AG08395 (cell line): ENCODE data around the gene DUSP11.
"Not testable (repeated sequence)": the region's sequence is repeated elsewhere in the genome, so short reads cannot be mapped to it uniquely, and the experiment has no call there.

ENCODE experiments used
- DNase-seq: peaks from one replicate; pipeline ENCODE4 v3.0.0; 2012; ENCODE audit warnings: mixed read lengths, low spot score

Gene DUSP11

DNA sequence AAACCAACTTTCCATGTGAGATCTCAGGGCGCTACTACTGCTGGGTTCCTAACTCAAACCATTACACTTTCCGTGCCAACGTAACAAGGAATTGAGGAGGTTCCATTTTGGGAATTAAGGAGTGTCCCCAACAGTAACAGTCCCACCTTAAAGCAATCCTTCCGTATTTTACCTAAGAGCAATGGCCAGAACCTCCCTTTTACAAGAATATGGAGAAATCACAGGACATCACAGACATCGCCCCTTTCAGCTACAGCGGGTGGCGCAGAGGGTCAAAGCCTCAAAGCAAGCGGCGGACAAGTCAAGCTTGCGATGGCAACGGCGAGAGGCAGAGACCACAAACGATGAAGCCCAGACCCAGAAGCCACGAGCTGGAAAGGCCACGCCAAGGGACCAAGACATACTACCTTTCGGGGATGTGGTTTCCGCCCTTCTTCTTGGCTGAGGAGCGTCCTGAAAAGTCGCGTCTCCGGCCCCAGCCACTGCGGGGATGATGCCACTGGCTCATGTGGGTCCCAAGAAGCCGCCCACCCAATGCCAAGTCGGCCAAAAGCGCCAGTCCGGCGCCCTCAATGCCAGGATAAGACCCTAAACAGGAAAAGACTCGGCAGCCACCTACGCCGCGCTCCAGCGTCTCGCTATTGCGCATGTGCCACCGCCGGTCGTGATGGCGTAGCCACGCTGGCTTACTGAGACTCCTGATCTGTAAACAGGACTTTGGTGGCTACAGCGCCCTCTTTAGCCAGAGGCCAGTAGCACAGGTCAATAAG lies at the start of gene DUSP11:
TSS of gene DUSP11 (minus strand) at position 637 of the 770 bp plus-strand sequence. CDS start at position 508, 129 bp downstream.
- DNase-seq = peak; percentile 98

DNA sequence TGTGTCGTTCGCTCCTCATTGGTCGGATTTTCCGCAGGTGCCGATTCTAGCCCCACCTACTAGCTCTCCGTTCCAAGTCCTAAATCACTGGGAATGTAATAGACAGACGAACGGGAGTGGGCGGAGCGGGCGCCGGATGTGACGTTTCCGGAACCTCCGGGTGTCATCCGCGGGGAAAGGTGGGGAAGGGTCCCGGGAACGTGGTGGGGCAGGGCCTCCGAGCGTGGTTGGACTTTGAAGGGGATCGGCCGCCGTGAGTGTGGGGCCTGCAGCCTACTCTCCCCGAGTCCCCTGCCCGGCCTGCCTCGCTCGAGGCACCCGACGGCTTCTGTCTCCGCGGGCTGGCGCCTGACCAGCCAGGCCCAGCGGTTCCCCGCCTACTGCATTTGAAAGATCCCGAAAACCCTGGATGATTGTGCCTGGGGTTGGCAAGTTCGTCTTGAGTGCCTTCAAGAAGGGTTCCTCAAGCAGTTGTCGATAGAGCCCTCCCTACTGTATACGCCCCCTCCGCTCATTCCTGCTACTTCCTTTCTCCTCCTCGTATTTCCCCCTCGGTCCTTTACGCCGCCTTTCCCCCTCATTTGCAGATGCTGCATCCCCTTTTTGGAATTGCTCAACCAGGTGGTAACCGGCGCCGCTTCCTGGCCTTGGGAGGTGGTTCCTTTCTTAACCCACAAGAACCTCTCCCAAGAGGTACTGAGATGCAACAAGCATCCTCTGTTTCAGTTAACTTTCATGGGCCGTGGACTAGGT lies 49.1 kb upstream of the DUSP11 start, which contains the start of gene STAMBP:
TSS of gene STAMBP (plus strand) at position 144 of the 753 bp plus-strand sequence. CDS start 1,896 bp downstream, outside the sequence.
- peak; percentile 94 for DNase-seq

DNA sequence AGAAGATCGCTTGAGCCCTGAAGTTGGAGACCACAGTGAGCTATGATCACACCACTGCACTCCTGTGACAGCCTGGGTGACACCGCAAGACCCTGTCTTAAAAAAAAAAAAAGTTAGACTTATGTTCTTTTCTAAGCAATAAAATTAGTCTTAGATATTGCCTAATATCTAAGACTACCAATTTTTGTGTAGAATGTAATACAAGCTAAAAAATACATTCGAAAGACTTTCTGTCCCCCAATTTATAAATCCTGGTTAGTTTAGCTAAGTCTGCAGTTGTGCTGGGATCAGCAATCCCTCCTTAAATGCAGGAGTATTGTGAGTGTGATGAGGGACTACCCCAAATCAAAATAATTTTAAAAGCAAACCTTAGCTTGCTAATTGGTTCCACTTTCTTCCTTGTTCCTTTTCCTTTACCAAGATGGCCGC lies 48.5 kb upstream of the DUSP11 start:
- DNase-seq = no peak

DNA sequence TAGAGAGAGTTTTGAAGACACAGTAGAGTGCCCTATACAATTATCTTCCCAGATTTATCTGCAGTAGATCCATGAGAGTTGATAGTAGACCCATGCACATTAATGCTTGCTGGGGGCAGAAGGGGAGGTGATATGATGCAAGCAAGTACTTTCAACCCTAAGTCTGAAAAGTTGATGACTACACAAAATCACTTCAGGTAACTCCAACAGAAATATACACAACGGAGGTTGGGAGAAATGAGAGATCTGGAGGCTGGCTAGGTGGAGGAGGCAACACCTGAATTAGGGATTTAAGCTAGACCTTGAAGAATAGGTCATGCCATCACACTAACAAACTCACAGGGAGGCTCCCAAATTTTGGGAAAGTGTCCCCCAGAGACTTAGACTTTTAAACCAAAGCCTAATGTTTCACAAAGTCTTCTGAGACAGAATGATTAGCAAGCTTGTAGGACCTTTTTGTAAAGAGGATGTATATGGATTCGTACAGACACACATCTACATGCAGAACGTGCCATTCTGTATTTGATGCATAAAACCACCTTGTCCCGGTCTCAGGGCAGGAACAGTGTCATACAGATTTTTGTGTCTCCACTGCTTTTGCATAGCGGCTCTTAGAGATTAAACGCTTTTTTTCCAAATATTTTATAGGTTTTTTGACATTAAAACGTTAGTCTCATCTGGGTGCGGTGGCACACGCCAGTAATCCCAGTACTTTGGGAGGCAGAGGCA lies 47.9 kb upstream of the DUSP11 start:
- no peak for DNase-seq

DNA sequence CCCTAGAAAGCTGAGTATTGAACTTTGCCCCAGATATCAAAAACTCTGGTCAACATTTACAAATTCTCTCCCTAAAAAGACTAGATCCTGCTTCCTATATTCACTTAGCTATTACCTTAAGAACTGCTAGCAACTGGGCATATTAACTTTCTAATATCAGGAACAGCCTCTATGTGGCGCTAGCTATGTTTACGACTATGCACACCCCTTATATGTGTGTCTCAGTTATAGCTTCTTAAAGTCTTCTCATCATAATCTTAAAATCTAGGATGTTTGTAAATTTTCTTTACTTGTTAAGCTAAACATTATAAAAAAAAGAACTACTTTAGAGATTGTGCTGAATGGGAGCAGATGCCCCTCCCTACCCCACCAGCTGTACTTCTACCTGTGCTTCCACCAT lies 47.1 kb upstream of the DUSP11 start:
- DNase-seq = no peak

DNA sequence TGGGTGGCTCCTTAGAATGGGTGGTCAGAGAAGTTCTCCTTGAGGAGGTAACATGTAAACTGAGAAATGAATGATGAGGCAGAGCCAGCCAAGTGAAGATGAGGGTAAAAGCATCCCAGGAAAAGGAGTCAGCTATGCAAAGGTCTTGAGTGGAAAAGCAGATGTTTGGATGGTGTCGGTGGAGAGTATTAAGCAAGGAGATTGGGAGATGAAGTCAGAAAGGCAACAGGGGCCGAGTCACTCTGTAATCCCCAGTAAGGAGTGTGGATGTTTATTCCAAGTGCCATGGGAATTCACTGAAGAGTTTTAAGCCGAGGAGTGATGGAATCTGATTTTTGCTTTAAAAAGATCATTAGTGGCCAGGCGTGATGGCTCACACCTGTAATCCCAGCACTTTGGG lies 45.5 kb upstream of the DUSP11 start:
- DNase-seq = no peak

DNA sequence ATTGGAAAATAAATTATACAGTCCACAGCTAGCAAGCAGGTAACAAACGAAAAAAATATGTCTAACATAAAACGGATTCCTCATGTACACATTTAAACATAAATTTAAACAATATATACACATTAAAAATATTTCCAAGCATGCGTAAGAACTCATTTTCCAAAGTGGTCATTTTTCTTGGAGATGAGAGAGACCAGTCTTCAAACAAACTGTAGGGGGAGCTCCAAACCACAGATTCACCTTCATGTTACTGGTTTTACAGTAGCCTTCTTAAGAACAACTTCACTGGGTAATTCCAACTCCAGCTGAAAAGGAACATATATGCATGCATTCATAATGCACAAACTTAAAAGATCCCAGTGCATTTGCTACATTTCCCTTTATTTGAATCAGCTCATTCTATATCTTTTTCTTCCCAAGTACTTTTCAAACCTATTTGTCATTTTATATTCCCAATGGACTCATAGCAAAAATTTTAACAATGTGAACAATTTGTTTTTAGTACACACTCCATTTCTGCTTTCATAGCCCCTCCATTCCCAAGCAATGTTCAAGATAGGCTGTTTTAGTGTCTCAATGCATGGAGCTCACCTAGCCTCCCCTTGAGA lies 44.1 kb upstream of the DUSP11 start:
- DNase-seq = peak; percentile 68

DNA sequence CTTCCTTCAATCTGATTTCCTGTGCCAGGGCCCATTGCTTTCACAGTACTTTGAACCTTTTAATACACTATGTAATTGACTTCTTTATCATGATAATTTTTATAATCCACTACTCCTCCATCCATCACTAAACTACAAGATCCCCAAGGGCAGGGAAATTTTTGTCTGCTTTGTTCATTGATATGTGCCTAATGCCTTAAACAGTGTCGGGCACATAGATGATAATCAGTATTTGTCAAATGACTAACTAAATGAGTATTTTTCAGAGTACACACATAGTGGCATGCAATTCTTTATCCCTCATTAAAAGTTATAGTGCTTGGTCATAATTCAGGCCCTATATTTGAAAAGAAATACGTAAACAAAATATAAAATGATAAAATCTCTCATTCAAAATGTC lies 43.5 kb upstream of the DUSP11 start:
- DNase-seq = no peak

DNA sequence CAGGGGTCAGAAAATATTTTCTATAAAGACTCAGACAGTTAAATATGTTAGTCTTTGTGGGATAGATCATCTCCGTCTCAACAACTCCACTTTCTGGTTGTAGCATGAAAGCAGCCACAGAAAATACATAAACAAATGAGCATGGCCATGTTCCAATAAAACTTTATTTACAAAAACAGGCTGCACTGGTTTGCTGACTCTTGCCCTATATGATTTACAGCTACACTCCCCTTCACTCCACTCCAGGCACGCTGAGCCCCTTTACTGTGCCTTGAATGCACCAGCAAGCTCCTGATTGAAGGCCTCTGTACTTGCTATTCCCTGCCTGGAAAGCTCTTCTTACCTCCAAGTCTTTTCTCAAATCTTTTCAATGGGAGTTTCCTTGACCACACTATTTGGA lies 43.1 kb upstream of the DUSP11 start:
- no peak for DNase-seq

DNA sequence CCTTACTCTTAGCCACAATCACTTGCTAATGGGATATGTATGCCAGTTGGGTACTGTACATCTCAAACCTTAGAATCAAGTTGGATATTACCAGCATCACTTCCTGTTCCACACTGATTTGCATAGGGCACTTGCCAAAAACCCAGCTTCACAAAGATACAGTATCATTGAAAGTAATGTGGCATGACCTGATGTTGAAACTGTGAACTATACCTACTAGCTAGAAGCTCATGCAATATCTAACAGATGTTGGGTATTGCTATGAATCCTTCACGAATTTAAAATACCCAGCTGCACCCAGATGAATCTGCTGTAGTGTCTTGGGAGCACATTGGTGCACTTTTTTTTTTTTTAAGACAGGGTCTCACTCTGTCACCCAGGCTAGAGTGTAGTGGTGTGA lies 42.4 kb upstream of the DUSP11 start:
- no peak for DNase-seq

DNA sequence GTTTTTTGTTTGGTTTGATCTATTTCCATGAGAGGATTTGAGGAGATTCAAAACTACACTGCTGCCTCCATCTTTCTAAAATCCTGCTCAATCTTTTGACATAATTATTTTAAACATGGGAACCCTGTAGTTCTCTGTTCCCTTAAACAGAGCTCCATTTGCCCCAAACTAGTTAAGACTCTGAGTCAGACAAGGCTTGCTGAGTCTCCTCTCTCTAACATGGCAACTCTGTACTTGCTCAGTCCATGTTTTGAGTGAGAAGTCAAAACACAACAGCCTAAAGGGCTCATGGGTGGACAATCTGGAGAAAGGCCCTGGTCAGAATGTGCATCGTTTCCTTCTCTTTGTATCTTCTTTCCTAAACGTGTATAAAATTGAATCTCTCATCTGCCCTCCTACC lies 41.8 kb upstream of the DUSP11 start:
- DNase-seq = no peak

DNA sequence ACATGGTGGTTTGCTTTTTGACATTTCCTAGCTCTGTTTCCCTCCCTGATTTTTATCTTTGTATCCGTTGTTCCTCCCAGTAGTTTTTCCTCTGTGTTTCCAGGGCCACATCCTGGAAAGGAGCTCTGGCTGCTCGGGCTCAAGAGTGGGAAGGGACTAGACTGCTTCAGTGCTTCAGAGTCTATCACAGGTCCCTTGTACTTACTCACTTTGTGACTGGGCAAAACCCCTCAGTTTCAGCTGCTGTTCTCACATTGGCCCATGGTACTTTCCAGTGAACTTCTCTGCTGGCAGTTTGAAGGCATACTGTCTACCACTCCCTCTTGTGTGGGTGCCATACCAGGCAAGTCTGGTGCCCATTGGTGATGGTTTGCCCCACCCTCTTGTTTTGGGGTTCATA lies 41.3 kb upstream of the DUSP11 start:
- no peak for DNase-seq

DNA sequence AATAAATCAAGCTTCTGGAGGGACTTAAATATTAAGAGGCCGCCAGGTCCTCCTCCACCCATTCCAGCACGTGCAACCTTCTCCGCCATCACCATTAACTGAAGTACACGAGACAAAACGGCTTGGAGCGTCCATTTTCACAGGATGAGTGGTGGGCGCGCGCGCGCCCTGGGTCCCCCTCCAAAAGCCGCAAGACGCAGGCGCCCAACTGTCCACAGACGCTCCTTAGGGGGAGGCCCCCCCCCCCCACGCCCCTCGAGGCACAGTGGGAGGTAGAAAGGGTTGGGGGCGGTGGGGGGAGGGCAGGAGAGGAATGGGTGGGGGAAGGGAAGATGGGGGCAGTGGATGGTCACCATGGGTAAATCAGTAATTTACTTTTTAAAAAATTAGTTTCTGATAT lies 38.4 kb upstream of the DUSP11 start:
- no peak for DNase-seq

DNA sequence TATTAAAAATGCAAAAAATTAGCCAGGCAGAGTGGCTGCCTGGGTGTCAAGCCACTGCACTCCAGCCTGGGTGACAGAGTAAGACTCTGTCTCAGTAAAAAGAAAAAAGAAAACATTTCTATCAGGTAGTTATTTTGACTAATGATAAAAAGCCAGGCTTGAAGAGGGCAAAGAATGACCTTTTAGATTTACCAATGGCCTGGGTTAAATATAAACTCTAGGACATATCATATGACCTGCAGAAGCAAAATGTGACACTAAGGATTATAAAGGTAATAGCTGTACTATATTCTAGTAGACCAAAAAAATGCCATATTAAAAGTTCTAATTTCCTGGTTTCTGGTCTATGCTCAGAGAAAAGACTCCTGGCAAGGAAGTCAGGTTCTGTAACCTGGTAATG lies 32.7 kb upstream of the DUSP11 start:
- no peak for DNase-seq

DNA sequence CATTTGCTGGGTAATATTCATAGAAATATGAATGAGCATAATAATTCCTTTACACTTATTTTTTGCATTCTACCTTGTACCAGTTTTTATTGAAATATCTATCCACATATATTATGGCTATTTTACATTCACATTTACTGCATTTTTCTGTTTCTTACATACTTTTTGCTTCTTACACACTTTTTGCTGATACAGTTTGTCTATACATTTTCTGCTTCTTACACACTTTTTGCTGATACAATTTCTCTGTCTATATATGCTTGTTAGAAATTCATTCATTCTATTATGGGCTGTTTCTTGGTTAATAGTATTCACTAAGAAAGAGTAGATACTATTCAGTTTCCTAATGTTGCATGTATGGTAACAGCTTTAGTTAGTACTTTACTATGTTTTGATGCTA lies 32.0 kb upstream of the DUSP11 start:
- DNase-seq = no peak

DNA sequence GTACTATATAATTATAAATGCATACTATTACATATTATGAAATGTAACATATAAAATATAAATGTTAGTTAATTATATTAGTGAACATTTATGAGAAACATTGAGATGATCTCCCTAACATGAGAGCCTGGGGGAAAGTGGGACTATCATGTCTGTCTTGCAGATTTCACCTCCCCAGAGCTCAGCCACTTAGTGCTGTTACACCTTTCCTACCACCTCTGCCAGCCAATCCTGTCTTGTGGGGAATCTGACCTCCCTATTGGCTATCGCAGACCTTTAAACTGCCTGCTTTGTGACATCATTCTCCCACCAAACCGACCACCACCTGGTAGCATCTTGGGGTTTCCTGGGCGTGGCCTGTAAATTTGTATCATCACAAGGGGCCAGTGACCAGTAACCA lies 4.0 kb upstream of the DUSP11 start, which contains the start of gene C2orf78:
TSS of gene C2orf78 (plus strand) at position 301 of the 400 bp plus-strand sequence. CDS start 127 bp downstream, outside the sequence.
- not testable (repeated sequence) for DNase-seq

DNA sequence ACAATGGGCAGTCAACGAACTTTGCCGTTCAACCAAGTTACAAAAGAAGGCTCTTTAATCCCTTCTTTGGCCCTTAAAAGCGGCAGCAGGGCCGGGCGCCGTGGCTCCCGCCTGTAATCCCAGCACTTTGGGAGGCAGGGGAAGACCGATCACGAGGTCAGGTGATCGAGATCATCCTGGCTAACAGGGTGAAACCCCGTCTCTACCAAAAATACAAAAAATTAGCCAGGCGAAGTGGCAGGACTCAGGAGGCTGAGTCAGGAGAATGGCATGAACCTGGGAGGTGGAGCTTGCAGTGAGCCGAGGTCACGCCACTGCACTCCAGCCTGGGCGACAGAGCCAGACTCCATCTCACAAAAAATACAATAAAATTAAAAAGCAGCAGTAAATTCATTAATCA lies 3.5 kb upstream of the DUSP11 start:
- DNase-seq = not testable (repeated sequence)

DNA sequence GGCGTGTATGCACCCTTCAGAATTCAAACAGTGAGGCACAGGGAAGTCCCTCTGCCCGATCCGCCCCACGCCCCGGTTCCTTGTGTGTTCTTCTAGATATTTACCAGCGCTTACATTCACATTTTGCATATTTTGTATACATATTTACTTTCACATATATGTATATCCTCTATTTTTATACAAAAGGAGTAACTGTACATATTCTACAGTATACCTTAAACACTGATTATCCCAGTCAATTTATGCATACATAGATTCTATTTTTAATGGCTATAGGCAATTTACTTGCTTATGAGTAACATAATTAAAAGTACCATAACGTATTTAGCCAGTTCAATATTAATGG lies 307 bp upstream of the DUSP11 start:
- DNase-seq = no peak

DNA sequence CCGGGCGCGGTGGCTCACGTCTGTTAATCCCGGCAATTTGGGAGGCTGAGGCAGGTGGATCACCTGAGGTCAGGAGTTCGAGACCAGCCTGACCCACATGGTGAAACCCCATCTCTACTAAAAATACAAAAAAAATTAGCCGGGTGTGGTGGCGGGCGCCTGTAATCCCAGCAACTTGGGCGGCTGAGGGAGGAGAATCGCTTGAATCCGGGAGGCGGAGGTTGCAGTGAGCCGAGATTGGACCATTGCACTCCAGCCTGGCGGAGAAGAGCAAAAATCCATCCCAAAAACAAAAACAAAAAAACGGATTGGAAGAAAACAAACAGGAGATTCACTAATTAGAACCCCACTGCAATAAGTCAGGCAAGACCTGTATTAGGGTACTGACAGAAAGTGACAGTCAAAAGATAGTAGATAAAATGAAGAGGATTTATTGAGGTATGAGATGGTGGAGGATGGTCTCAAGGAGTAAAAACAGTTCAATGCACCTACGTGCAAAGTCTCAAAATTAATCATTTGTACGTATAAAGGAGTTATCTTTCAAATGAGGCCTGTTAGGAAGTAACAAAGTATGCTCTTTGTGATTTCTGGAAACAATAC lies 936 bp downstream of the DUSP11 start:
- not testable (repeated sequence) for DNase-seq

DNA sequence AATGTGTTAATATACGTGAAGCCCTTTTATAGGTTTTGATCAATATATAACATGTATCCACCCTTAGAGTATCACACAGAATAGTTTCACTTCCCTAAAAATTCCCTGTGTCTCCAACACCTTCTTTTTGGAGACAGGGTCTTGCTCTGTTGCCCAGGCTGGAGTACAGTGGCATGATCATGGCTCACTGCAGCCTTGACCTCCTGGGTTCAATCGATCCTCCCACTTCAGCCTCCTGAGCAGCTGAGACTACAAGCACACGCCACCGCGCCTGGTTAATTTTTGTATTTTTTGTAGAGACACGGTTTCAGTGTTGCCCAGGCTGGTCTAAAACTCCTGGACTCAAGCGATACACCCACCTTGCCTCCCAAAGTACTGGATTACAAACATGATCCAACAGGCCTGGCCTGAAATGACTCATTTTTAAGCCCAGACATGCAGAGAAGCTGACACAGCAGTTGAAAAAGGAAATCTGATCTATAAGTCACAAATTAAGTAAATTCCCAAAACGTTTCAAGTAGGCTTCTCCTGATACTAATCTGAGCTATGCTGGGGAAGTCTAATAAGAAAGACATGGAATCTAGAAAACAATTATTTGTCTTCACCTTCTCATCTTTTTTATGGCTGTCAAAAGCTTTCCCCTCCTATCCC lies 2.9 kb downstream of the DUSP11 start:
- no peak for DNase-seq

DNA sequence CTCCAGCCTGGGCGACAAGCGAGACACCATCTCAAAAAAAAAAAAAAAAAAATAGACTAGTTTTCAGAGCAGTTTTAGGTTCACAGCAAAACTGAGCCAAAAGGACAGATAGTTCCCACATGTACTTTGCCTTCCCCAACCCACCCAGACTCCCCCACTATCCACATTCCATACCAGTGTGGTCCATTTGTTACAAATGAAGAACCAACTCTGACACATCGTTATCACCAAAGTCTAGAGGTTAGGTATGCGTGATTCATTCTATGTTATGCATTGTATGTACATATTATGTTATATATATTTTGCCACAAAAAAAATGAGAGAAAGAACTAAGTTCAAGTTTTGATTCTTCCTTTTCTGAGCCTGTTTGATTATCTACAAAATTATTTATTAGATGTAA lies 3.5 kb downstream of the DUSP11 start:
- no peak for DNase-seq
